ENCODE results near the gene TFF2.

The TFF2 gene

GRCh38 chr21:42302076-42302650 lies 48.6 kb downstream of the TFF2 start:
- no peak for DNase-seq

GRCh38 chr21:42301371-42302075 lies 49.3 kb downstream of the TFF2 start:
- DNase-seq = no peak

- DNase-seq = no peak
These were observed 49.8 kb downstream of the TFF2 start for GRCh38 chr21:42300956-42301355.

GRCh38 chr21:42300045-42300583 lies 50.7 kb downstream of the TFF2 start:
- no peak for DNase-seq

- peak in 1 of 2 donors; percentile 19 for DNase-seq
These were observed 51.3 kb downstream of the TFF2 start for GRCh38 chr21:42299324-42300044.

- no peak for DNase-seq
These were observed 52.1 kb downstream of the TFF2 start for GRCh38 chr21:42298657-42299056.

- DNase-seq = no peak
These were observed 52.6 kb downstream of the TFF2 start for GRCh38 chr21:42298237-42298636.

GRCh38 chr21:42297377-42297776 lies 53.4 kb downstream of the TFF2 start:
- no peak for DNase-seq

GRCh38 chr21:42296501-42296900 lies 54.3 kb downstream of the TFF2 start:
- DNase-seq = no peak

Data from stimulated activated CD4-positive, alpha-beta T cell treated with anti-CD3 and anti-CD28 coated beads, Interleukin-2, amount 100 ng/mL, for 48 hours (primary cell).